ENCODE data around the gene KLHL21. TPM values are rescaled to one million over a fixed set of nuclear protein-coding genes. Genes with fewer than 3 reads are reported as not detected.
A peak's percentile ranks its signal among the peaks of the same experiment; 100 is the strongest.

KLHL21 gene
- total RNA-seq, 4 donors from 2014 or later: 59.4 to 79.2 (median 72.5) TPM

GRCh38 chr1:6614929-6615785, 12.5 kb upstream of the KLHL21 start:
- no peak for TF ChIP-seq POLR2A (IDR thresholded peaks at IDR 0.05)
- no peak for TF ChIP-seq CTCF (IDR thresholded peaks at IDR 0.05)
- TF ChIP-seq EP300 (IDR thresholded peaks at IDR 0.05): no peak
- DNase-seq (ENCODE audit: low spot score in 2 of 2): no peak
- H3K4me1 ChIP-seq: peaks cover 0 to 40% (median 14%) of the 10 kb centered on the region in 4 donors
- H3K27me3 ChIP-seq: no peaks in the 10 kb centered on the region
- peak overlapping the region; percentile 92 to 100 (median 98) for H3K4me3 ChIP-seq
- no peaks in the 10 kb centered on the region for H3K9me3 ChIP-seq
- H3K27ac ChIP-seq: peak overlapping the region; percentile 83 to 99 (median 95)
- WGBS, 2 donors: 2 to 4% methylated on average over 29 to 39 of the region's 82 CpGs
- peaks cover 0 to 30% (median 0%) of the 10 kb centered on the region in 3 donors for H3K36me3 ChIP-seq

GRCh38 chr1:6614019-6614928, 11.6 kb upstream of the KLHL21 start:
- peaks cover 0 to 21% (median 0%) of the 10 kb centered on the region in 3 donors for H3K36me3 ChIP-seq
- no peak for DNase-seq (ENCODE audit: low spot score in 2 of 2)
- H3K9me3 ChIP-seq: no peaks in the 10 kb centered on the region
- peaks cover 0 to 49% (median 18%) of the 10 kb centered on the region in 4 donors for H3K4me1 ChIP-seq
- WGBS, 2 donors: 2 to 3% methylated on average over 24 to 25 of the region's 117 CpGs
- peak overlapping the region; percentile 83 to 99 (median 95) for H3K27ac ChIP-seq
- H3K4me3 ChIP-seq: peak overlapping the region; percentile 92 to 100 (median 98)
- H3K27me3 ChIP-seq: no peaks in the 10 kb centered on the region
- TF ChIP-seq POLR2A (IDR thresholded peaks at IDR 0.05) (no peak), EP300 (IDR thresholded peaks at IDR 0.05) (no peak), CTCF (IDR thresholded peaks at IDR 0.05) (no peak)

- peak; percentile 98 to 99 for DNase-seq (ENCODE audit: low spot score in 2 of 2)
- Histone ChIP-seq H3K36me3 (peaks cover 0 to 13% (median 0%) of the 10 kb centered on the region in 3 donors), H3K4me1 (peaks cover 0 to 49% (median 20%) of the 10 kb centered on the region in 4 donors), H3K27me3 (no peaks in the 10 kb centered on the region), H3K27ac (peak within 1 kb of the TSS; percentile 83 to 99 (median 96)), H3K9me3 (no peaks in the 10 kb centered on the region), H3K4me3 (peak within 1 kb of the TSS; percentile 92 to 100 (median 98))
- 0 to 1% methylated on average over 5 to 20 of the region's 84 CpGs for WGBS, 2 donors
- peak; percentile 38 to 74 for TF ChIP-seq POLR2A (IDR thresholded peaks at IDR 0.05)
- TF ChIP-seq EP300 (IDR thresholded peaks at IDR 0.05): peak; percentile 50 to 83
- TF ChIP-seq CTCF (IDR thresholded peaks at IDR 0.05): peak in 1 of 5 experiments; percentile 14
Measured at GRCh38 chr1:6613361-6614018, 10.8 kb upstream of the KLHL21 start, which contains the start of gene PHF13. PHF13 (plus strand) TSS chr1:6613731; CDS start chr1:6614067, 336 bp downstream.

- Histone ChIP-seq H3K9me3 (no peaks in the 10 kb centered on the region), H3K36me3 (peaks cover 0 to 7% (median 0%) of the 10 kb centered on the region in 3 donors), H3K27me3 (no peaks in the 10 kb centered on the region), H3K4me1 (peaks cover 0 to 49% (median 20%) of the 10 kb centered on the region in 4 donors), H3K4me3 (peak overlapping the region; percentile 78 to 100 (median 96)), H3K27ac (peak overlapping the region; percentile 83 to 99 (median 96))
- peak; percentile 29 to 49 for TF ChIP-seq POLR2A (IDR thresholded peaks at IDR 0.05)
- peak in 1 of 2 donors; percentile 22 for TF ChIP-seq EP300 (IDR thresholded peaks at IDR 0.05)
- TF ChIP-seq CTCF (IDR thresholded peaks at IDR 0.05): no peak
- 0 to 1% methylated on average over 27 to 32 of the region's 67 CpGs for WGBS, 2 donors
- peak in 1 of 2 donors; percentile 44 for DNase-seq (ENCODE audit: low spot score in 2 of 2)
Measured at GRCh38 chr1:6612641-6613360, 10.1 kb upstream of the KLHL21 start.
